ENCODE data around the gene IGFBPL1.

IGFBPL1 gene

GRCh38 chr9:38359297-38359653 lies 65.0 kb downstream of the IGFBPL1 start:
- no peaks in the 10 kb centered on the region for H3K36me3 ChIP-seq (ENCODE audit: control insufficient read depth, insufficient read depth, low read length, severe bottlenecking)
- H3K4me1 ChIP-seq (ENCODE audit: control insufficient read depth, insufficient read depth, low read length), result peaks cover 29% of the 10 kb centered on the region
- DNase-seq (ENCODE audit: low read depth), result no peak
- no peak overlapping the region for H3K4me3 ChIP-seq (ENCODE audit: low read length)
- H3K9ac ChIP-seq (ENCODE audit: low read length), result no peak overlapping the region
- no peaks in the 10 kb centered on the region for H3K27me3 ChIP-seq (replicated peaks; ENCODE audit: control insufficient read depth, insufficient read depth, low read length)
- no peaks in the 10 kb centered on the region for H3K9me3 ChIP-seq (ENCODE audit: control insufficient read depth, low read length)

GRCh38 chr9:38358390-38359296 lies 65.6 kb downstream of the IGFBPL1 start:
- H3K36me3 ChIP-seq (ENCODE audit: control insufficient read depth, insufficient read depth, low read length, severe bottlenecking), result no peaks in the 10 kb centered on the region
- peak; percentile 17 for DNase-seq (ENCODE audit: low read depth)
- peaks cover 29% of the 10 kb centered on the region for H3K4me1 ChIP-seq (ENCODE audit: control insufficient read depth, insufficient read depth, low read length)
- no peak overlapping the region for H3K4me3 ChIP-seq (ENCODE audit: low read length)
- no peaks in the 10 kb centered on the region for H3K27me3 ChIP-seq (replicated peaks; ENCODE audit: control insufficient read depth, insufficient read depth, low read length)
- H3K9me3 ChIP-seq (ENCODE audit: control insufficient read depth, low read length), result no peaks in the 10 kb centered on the region
- H3K9ac ChIP-seq (ENCODE audit: low read length), result no peak overlapping the region

DNA sequence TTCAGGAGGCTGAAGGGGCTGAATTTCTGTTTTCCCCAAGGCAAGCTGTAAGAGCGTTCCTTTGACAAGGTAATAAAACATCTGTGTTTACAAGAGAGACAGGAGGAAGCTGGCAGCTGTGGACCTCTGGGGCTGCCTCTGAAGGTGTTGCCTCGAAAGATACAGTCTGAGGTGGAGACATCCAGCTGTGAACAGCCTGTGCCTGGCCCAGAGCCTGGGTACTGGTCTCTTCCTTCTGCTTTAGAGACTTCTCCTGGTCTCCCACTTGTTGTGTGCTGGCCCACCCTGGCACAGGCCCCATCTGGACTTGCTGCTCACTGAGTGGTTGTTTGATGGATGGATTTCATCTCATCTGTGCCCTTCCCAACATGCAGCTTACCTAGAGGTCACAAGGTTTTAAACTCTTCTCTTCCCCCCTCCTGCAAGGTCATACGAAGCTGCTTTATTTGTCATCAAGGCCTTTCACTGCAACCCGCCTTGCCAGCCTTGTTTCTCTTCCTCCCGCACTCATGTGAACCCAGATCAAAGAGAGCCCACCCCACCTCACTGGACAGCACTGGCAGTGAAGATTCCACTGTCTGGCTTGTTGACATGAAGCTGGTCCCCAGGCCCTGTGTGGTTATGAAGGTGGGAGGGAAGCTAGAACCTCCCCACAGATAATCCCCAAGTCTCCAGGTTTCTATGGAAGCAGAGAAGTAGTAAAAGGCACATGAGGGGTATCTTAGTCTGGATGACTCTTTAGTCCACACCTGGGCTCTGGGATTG lies 66.7 kb downstream of the IGFBPL1 start:
- Histone ChIP-seq H3K9ac (ENCODE audit: low read length) (no peak overlapping the region), H3K36me3 (ENCODE audit: control insufficient read depth, insufficient read depth, low read length, severe bottlenecking) (no peaks in the 10 kb centered on the region), H3K4me3 (ENCODE audit: low read length) (no peak overlapping the region), H3K9me3 (ENCODE audit: control insufficient read depth, low read length) (no peaks in the 10 kb centered on the region), H3K4me1 (ENCODE audit: control insufficient read depth, insufficient read depth, low read length) (peaks cover 23% of the 10 kb centered on the region), H3K27me3 (replicated peaks; ENCODE audit: control insufficient read depth, insufficient read depth, low read length) (no peaks in the 10 kb centered on the region)
- DNase-seq (ENCODE audit: low read depth), result no peak

- Histone ChIP-seq H3K36me3 (ENCODE audit: control insufficient read depth, insufficient read depth, low read length, severe bottlenecking) (no peaks in the 10 kb centered on the region), H3K4me1 (ENCODE audit: control insufficient read depth, insufficient read depth, low read length) (peaks cover 20% of the 10 kb centered on the region)
These were observed 67.4 kb downstream of the IGFBPL1 start for GRCh38 chr9:38356851-38357250.

More at GRCh38 chr9:38356851-38357250, 67.4 kb downstream of the IGFBPL1 start:
- no peak overlapping the region for H3K9ac ChIP-seq (ENCODE audit: low read length)
- no peak for DNase-seq (ENCODE audit: low read depth)
- H3K9me3 ChIP-seq (ENCODE audit: control insufficient read depth, low read length), result no peaks in the 10 kb centered on the region
- no peaks in the 10 kb centered on the region for H3K27me3 ChIP-seq (replicated peaks; ENCODE audit: control insufficient read depth, insufficient read depth, low read length)
- no peak overlapping the region for H3K4me3 ChIP-seq (ENCODE audit: low read length)
